ENCODE data around the gene TAB2.

The TAB2 gene, protein sequence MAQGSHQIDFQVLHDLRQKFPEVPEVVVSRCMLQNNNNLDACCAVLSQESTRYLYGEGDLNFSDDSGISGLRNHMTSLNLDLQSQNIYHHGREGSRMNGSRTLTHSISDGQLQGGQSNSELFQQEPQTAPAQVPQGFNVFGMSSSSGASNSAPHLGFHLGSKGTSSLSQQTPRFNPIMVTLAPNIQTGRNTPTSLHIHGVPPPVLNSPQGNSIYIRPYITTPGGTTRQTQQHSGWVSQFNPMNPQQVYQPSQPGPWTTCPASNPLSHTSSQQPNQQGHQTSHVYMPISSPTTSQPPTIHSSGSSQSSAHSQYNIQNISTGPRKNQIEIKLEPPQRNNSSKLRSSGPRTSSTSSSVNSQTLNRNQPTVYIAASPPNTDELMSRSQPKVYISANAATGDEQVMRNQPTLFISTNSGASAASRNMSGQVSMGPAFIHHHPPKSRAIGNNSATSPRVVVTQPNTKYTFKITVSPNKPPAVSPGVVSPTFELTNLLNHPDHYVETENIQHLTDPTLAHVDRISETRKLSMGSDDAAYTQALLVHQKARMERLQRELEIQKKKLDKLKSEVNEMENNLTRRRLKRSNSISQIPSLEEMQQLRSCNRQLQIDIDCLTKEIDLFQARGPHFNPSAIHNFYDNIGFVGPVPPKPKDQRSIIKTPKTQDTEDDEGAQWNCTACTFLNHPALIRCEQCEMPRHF

DNA sequence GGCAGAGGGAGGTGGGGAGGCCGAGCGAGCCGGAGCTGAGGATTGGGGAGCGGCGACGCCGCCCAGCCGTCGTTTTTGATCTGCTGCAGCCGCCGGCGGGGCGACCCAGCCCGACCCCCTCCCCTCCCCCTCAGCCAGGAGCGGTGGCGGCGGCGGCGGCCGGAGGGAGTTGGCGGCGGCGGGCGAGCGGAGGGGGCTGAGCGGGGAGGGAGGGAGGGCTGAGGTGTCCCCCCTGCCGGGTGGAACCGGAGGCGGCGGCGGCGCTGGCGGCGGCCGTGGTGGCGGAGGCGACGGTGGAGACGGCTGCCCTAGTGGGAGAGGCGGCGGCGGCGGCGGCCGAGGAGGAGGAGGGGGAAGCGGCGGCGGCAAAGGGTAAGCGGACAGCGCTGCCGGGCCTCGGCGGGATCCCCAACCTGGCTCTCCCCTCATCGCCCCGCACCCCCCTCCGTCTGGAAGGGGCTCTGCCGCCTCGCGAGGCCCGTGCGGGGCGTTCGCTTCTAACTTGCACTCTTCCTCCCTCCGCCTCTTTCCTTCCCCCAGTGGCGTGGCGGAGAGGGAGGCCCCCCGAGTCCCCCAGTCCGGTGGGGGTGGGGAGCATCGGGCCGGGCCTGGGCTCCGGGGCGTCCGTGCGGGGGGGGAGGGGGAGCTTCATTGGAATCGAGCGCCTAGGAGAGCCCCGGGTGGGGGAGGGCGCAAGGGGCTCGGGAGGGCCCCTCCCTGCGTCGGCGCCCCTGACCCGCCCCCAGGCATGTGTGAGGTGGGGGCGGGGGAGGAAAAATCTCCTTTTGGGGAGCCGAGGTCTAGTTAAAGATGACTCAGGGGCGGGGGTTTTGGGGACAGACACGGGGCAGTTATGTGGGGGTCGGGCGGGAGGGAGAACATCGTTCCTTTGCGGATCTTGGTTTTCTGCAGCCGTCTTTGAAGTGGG lies at the start of gene TAB2:
TSS of gene TAB2 (plus strand) at position 69 of the 928 bp plus-strand sequence. CDS start 52,286 bp downstream, outside the sequence.
- peak; percentile 86 for DNase-seq

DNA sequence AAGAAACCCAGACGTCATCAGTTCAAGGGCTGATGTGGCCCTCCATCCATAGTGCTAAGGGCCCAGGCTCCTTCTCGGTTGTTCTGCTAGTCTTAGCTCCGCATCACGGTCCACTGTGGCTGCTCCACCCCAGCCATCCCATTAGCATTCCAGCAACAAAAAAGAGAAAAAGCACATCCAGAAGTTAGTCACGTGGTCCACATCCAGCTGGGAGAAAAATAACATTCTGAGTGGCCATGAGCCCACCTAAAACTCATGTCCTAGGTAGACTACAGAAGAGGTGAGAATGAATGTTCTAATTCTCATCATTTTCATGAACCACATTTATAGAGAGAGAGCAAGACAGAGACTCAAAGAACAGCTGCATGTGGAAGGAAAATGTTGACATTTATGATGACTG lies 49.4 kb upstream of the TAB2 start:
- DNase-seq = no peak
- ATAC-seq = no peak

More for the DNA sequence above, at the start of gene TAB2:
- ATAC-seq = peak; percentile 58

DNA sequence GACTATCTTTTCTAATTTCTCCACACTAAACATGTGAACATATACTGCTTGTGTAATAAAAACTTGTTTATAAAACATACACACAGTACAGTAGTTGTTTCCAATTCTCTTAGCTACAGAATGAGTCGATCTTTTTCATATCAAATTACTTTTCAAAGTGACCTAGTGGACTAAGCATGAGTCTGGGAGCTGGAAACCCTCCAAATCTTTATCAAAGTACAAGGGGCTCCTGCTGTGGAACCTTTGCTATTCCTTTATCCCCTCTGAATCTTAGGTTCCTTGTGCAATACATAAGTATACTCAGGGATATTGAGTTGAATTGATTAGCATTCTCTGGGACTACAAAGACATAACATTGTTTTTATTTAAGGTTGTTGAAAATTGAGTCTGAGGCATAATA lies 48.7 kb upstream of the TAB2 start:
- DNase-seq = no peak
- ATAC-seq = no peak

DNA sequence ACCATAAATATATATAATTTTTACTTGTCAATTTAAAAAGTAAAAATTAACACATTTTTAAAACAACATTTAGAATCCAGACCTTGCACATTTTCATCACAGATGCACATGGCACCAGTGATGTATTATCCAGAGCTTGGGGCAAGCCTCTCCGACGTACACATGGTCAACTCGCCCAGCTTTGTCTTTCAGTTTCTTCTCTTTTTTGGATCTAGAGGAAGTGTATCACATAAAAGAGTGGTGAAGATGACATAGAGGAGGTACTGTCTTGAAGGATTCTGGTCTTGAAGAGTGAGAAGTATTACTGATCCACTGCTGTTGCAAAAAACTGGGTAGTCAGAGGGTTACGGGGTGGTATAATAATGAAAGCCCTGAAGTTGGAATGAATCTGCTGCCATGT lies 46.9 kb upstream of the TAB2 start:
- DNase-seq (no peak), ATAC-seq (no peak)

DNA sequence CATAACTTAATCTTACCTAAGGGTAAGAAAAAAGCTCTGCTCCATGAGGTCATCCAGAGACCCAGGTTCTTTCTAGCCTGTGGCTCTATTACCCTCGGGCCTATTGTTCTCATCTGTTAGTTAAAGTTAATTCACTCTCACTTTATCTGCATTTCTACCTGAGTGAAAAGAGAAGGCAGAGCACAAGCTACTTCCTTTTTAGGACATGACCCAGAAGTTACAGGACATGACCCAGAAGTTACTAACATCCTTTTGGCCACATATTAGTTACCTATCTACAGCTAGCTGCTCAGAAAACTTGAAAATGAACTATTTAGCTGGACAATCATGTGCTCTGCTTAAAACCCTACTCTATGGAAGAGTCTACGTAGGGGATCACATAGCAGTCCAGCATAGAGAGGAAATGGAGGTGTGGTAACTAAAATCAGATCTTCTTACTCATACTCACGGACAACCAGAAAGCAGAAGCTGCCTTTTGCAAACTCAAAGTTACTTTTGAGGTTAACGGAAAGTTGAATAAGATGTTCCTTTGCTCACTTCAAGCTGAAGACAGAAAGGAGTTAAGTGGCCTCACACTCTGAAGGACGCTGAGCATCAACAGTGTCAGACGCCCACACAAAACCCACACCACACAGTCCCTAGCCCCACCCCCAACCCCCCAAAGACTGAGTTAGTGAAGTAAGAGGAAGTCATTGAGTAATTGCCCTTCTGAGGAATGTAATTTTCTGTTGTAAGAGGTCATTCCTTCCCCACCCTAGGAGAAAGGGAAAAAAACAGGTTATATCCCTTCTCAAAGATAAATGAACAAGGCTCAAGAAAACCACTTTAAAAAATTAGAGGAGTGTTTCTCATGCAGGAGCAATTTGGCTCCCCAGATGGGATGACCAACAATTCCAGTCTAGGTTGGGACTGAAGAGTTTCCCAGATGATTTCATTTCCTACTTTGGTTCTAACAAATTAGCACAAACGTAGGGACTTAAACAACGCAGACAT lies 45.9 kb upstream of the TAB2 start:
- peak; percentile 81 for DNase-seq
- ATAC-seq = peak; percentile 88

DNA sequence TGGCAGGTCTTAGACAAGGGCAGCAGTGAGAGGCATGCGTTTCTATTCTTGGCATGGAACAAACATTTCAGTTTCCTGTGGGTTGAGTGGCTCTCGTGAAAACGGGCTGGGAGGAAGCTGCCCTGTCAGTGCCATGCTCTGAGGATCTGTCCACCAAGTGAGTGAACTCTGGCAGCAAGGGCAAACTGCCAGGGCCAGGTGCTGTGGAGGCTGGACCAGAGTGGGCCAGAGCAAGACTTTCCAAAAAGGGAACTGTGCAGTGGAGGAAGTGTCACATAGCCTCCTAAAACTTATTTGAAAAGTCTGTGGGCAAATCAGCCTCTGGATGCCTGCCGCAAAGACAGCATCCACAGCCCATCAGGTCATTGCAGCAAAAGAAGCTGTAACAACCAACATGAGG lies 44.2 kb upstream of the TAB2 start:
- no peak for DNase-seq
- no peak for ATAC-seq

DNA sequence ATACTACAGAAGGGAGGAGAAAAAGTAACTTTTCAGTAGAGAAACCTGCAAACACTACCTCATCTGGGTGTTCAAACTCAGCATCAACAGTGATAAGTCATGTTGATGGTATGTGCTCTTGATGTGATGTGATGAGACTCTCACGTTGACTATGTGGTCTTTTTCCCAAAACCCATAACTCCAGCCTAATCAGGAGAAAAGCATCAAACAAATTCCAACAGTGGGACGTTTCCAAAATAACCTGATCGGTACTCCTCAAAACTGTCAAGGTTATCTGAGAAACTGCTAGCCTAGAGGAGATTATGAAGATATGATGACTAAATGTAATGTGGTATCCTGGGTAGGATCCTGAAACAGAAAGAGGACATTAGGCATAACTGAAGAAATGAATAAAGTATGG lies 41.9 kb upstream of the TAB2 start:
- DNase-seq = no peak
- no peak for ATAC-seq

DNA sequence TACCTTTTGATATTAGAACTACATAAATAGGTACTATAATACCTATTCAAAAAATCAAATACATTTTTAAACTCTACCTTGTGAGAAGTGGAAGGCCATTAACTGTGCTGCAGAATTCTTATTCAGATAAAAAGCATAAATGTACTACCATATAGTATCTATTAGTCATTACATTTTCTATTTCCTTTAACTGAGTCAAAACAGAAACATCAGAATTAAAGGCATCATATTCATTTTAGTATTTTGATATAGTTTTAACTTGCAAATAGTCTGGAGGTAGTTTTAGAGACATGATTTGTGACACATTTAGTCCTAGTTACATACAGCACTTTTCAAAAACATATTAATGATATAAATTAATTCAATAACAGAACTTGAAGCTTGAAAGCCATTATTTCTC lies 39.9 kb upstream of the TAB2 start:
- no peak for DNase-seq
- no peak for ATAC-seq

DNA sequence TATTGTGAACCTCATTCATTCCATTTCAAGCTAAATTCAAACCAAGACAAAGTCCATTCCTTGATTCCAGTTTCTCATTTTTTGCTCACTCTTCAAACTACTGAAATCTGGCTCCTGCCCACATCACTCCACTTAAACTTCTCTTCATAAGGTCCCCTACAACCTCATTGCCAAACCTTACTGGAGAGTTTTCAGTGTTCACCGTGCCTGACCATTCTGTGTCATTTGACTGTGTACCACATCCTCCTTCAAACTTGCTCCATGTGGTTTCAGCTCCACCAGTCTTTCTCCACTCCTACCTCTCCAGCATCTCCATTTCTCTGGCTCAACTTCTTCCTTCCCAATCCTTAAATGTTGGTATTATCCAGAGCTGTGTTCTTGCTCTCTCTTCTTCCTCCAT lies 38.5 kb upstream of the TAB2 start:
- ATAC-seq (no peak), DNase-seq (no peak)

DNA sequence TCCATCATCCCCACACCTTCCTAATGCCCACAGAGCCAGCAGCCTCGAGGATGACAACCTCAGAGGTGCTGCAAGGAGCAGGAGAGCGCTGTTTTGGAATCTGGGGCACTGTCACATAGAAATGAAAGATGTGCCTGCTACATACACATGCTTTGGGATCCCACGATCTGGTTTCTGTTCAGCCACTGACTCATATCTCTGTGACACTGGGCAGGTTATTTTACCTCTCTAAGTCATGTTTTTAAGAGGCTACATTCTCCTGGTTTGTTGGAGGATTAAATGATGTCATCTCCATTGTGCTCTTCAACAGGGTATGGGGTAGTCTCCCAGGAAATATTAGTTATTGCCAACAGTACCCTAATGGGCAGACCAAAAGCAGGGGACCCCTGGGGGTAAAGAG lies 32.6 kb upstream of the TAB2 start:
- ATAC-seq = peak; percentile 86
- DNase-seq = no peak

DNA sequence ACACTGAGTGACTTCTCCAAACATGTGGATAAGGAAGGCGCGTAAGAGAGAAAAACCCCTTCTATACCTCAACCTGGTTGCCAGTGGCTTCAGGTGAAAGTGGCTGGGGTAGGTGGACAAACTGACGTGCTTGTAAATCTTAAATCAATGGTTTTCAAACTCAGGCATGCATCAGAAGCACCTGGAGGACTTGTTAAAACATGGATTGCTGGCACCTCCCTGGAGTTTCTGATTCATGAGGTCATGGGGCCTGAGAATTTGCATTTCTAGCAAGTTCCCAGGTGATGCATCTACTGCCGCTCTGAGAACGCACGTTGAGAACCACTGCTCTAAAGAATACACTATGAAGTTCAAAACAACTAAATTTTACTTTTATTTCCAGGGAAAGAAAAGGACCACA lies 31.9 kb upstream of the TAB2 start:
- DNase-seq (no peak), ATAC-seq (no peak)

DNA sequence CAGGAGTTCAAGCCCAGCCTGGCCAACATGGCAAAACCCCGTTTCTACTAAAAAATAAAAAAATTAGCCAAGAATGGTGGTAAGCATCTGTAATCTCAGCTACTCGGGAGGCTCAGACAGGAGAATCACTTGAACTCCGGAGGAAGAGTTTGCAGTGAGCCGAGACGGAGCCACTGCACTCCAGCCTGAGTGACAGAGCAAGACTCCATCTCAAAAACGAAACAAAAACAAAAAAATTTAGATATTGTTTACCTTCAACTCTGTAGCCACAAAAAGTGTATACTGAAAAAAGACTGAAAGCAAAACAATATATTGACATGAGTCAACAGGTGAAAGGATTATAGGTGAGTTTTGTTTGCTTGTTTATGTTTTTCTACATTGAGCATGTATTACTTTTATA lies 30.6 kb upstream of the TAB2 start:
- no peak for DNase-seq

DNA sequence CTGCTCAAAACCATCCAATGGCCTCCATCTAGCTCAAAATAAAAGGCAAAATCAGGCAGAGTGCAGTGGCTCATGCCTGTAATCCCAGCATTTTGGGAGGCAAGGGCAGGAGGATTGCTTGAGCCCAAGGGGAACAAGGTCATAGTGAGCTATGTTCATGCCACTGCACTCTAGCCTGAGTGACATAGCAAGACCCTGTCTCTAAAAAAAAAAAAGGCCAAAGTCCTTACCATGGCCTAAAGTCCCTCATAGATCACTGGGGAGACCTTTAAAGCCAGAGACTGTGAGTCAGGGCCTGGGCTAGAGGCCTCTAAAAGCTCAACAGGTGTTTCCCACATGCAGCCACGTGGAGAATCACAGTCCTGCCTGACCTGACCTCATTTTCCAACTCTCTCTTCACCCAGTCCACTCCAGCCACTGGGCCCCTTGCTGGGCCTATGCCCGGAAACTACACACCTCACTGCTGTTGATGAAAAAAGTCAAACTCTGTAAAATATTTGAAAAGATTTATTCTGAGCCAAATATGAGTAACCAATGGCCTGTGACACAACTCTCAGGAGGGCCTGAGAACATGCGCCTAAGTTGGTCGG lies 28.2 kb upstream of the TAB2 start:
- ATAC-seq = peak; percentile 76

More for the DNA sequence above, 30.6 kb upstream of the TAB2 start:
- ATAC-seq = no peak

DNA sequence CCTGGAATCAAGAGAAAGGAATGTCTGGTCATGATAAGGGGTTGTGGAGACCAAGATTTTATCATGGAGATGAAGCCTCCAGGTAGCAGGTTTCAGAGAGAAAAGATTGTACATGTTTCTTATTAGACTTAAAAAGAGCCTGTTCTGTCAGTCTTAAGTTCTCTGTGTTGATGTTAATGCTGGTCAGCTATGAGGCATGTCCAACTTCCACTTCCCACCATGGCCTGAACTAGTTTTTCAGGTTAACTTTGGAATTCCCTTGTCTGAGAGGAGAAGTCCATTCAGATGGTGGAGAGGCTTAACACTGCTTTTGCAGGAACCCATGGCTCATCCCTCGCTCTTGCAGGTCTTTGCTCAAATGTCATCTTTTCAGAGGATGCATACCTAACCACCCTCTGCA lies 27.5 kb upstream of the TAB2 start:
- no peak for ATAC-seq
- DNase-seq = no peak

More for the DNA sequence above, 28.2 kb upstream of the TAB2 start:
- no peak for DNase-seq

DNA sequence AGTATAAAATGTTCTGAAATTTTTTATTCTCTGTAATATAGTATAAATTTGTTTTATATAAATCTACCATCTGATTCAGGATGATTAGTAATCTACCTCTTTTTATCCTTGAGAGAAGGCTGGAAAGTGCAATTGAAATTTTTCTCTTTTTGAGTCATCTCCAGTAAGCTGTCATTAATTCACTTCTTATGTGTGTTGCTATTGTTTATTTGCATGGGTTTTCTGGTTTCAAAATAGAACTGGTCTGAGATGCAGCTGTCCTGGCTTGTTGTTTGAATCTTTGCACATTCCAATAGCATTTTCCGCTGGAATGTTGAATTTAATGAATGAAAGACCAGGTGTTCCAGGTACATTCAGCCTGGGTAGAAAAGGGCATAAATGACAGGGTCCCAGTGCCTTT lies 24.3 kb upstream of the TAB2 start:
- no peak for ATAC-seq

DNA sequence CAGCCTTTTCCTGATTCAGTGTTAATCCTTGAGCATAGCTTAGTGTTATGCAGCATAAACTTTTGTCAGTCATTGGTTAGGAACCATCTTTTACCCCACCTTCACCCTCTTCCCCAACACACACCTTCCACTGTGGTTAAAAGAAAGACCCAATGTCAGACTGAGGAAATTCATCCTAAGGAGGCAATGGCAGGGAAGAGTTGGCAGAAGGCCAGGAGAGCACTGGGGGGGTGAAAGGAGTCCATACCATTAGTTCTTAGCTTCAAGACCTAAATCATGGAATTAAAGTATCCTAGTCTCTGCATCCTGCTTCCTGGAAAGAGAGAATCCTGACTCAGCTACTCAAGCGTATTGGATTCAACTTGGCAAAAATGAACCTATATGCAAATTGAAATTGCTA lies 16.9 kb upstream of the TAB2 start:
- no peak for DNase-seq
- ATAC-seq = no peak

More for the DNA sequence above, 24.3 kb upstream of the TAB2 start:
- no peak for DNase-seq

DNA sequence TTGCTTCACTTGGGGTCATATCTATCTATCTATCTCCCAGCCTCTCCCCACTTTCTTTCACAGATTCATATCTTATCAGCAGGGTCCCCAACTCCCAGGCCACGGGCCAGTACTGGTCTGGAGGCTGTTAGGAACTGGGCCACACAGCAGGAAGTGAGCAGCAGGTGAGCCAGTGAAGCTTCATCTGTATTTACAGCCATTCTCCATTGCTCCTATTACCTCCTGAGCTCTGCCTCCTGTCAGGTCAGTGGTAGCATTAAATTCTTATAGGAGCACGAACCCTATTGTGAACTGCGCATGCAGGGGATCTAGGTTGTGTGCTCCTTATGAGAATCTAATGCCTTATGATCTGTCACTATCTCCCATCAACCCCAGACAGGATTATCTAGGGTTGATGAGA lies 14.8 kb upstream of the TAB2 start:
- no peak for DNase-seq
- ATAC-seq = no peak

DNA sequence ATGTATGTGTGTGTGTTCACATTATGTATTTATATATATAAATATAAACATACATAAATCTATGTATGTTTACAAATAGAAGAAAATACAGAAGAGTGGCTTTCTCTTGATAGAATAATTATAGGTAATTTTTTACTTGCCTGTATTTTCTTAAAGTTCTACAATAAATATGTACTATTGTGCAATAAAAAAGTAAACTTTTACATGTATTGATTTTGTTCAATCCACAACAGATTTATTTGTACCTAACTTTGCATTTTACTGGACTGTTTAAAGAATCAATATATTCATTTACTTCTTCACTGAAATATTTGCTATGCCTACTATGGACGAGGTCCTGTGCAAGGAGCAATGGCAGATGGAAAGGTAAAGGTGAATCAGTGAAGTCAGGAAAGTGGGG lies 14.0 kb upstream of the TAB2 start:
- ATAC-seq (no peak), DNase-seq (no peak)

DNA sequence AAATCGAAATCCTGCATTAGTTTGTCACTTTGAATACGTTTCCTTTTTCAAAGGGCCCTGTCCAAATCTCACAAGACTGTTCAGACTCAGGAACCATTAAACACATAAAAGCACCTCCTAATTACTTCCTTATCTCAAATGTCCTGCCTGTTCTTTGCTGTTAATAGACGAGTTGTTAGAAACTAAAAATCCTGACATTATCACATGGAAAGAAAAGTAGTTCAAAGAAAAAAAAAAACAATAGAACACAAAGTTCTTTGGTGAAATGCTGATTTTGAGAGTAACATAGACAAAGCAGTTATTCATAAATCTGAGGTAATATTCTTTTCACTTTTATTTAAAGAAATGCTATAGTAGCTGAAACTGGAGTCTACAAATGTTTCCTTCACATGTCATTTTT lies 12.1 kb upstream of the TAB2 start:
- ATAC-seq = no peak
- no peak for DNase-seq

DNA sequence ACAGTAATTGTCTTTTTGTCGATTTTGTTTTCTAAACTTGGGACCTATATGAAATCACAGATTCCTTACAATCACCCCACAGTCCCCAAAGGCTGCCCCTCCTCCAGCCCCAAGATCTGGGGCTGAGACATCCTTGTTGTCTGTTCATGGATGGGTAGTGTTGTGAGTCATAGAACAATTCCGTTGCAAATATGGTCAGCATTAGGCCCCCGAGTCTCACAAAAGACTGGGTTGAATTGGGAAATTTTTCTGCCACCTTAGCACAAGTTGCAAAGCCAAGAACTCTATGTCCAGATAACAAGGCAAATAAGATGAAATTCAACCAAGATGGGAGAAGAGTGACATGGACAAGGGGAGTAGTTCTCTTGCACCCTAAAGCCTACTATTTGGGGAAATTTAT lies 10.5 kb upstream of the TAB2 start:
- no peak for ATAC-seq
- DNase-seq = no peak

DNA sequence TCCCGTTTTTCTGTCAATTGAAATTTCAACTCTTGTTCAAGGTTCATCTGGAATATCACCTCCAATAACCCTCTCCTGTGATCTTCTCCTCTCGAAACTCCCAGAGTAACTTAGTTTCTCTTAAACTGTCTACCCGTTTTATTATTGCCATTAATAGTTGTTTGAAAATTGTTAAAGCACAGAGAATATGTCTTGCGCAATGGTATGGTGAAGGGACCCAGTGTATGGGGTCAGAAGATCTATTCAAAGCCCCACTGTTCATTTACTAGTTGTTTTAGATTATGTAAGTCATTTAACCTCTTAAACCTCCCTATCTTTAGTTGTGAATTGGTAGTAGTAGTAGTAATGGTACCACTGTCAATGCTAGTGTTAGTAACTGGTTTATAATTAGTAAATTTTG lies 6.2 kb upstream of the TAB2 start:
- ATAC-seq = no peak

More for the DNA sequence above, 6.2 kb upstream of the TAB2 start:
- DNase-seq = no peak

All from stimulated activated naive CD8-positive, alpha-beta T cell treated with anti-CD3 and anti-CD28 coated beads, Interleukin-15, Interleukin-2, amounts not matched to agents 100 U/mL and 50 U/mL, for 24 hours (primary cell).